Stimulated activated CD4-positive, alpha-beta T cell treated with anti-CD3 and anti-CD28 coated beads, Interleukin-4, amount 100 ng/mL, for 48 hours (primary cell): Measurements from ENCODE around the gene EIF2S3B.

ENCODE experiments used
- DNase-seq, 2 donors: peaks; one replicate each; pipeline ENCODE4 v3.0.0-alpha.2; 2020; ENCODE audit warnings: low read depth in 2 of 2

EIF2S3B gene

GRCh38 chr12:10554228-10554755 lies 48.6 kb downstream of the EIF2S3B start:
- DNase-seq: no peak

- DNase-seq: no peak
Measured at GRCh38 chr12:10554756-10555481, 49.2 kb downstream of the EIF2S3B start.

GRCh38 chr12:10557329-10557728 lies 51.6 kb downstream of the EIF2S3B start:
- no peak for DNase-seq

- DNase-seq: no peak
Measured at GRCh38 chr12:10557766-10558165, 52.1 kb downstream of the EIF2S3B start.
